ENCODE results near the gene RERE.

DNA sequence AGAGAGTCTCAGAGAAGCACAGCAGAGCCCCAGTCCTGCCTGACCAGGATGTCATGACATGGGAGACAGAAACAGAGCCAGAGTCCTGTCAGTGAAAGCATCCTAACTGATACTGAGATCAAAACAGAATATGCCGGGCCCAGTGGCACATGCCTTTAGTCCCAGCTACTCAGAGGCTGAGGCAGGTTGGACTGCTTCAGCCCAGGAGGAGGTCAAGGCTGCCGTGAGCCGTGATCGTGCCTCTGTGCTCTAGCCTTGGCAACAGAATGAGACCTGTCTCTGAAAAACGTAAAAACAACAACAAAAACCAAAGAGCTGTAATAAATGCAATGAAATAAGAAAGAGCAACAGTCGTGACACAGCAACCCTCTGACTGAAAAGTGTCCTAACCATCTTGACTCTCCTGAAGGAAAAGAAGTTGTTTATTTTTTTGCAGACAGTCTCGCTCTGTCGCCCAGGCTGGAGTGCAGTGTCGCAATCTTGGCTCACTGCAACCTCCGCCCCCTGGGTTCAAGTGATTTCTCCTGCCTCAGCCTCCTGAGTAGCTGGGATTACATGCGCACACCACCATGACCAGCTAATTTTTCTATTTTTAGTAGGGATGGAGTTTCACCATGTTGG, 310.3 kb downstream of the RERE start:
- TF ChIP-seq POLR2AphosphoS5 (IDR thresholded peaks at IDR 0.05; ENCODE audit: insufficient read depth in 1 of 2, low read depth in 1 of 2), result no peak
- TF ChIP-seq, protein P1, sequence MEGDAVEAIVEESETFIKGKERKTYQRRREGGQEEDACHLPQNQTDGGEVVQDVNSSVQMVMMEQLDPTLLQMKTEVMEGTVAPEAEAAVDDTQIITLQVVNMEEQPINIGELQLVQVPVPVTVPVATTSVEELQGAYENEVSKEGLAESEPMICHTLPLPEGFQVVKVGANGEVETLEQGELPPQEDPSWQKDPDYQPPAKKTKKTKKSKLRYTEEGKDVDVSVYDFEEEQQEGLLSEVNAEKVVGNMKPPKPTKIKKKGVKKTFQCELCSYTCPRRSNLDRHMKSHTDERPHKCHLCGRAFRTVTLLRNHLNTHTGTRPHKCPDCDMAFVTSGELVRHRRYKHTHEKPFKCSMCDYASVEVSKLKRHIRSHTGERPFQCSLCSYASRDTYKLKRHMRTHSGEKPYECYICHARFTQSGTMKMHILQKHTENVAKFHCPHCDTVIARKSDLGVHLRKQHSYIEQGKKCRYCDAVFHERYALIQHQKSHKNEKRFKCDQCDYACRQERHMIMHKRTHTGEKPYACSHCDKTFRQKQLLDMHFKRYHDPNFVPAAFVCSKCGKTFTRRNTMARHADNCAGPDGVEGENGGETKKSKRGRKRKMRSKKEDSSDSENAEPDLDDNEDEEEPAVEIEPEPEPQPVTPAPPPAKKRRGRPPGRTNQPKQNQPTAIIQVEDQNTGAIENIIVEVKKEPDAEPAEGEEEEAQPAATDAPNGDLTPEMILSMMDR (IDR thresholded peaks at IDR 0.05), result no peak
